CD4-positive, alpha-beta memory T cell (primary cell): Measurements from ENCODE around the gene ANKRD33B. TPM values are rescaled to one million over a fixed set of nuclear protein-coding genes. Genes with fewer than 3 reads are reported as not detected.
A peak's percentile ranks its signal among the peaks of the same experiment; 100 is the strongest.

Source experiments
- CTCF ChIA-PET: fragments of 350-600 bp; sonication (Branson Sonifier 250); formaldehyde crosslinking; loops from one replicate; lab custom pipeline; 2021; ENCODE audit warnings: inconsistent platforms; ENCODE audit not compliant: partially characterized antibody; lab: Charles Lee
- POLR2A ChIA-PET: fragments of 350-600 bp; sonication (Branson Sonifier 250); formaldehyde crosslinking; loops from one replicate; lab custom pipeline; 2021; ENCODE audit not compliant: partially characterized antibody; lab: Charles Lee
- DNase-seq, 5 donors: peaks; one replicate each; pipeline versions ENCODE4 v3.0.0 to v3.0.0-alpha.2; 2020 to 2022; ENCODE audit warnings: mixed read lengths in 1 of 5
- H3K27ac ChIP-seq: one replicate; pipeline ENCODE4 v1.7.0; 2013; ENCODE audit warnings: low read depth, low read length
- H3K27me3 ChIP-seq: 2 replicates; pipeline ENCODE4 v1.7.0; 2013; ENCODE audit warnings: mild to moderate bottlenecking, low read length, moderate library complexity; ENCODE audit not compliant: insufficient read depth
- H3K36me3 ChIP-seq: 2 replicates; pipeline ENCODE4 v1.7.0; 2013; ENCODE audit warnings: mild to moderate bottlenecking, low read length, moderate library complexity; ENCODE audit not compliant: insufficient read depth
- H3K4me1 ChIP-seq: 2 replicates; pipeline ENCODE4 v1.7.0; 2013; ENCODE audit warnings: mild to moderate bottlenecking, low read length, moderate library complexity; ENCODE audit not compliant: insufficient read depth
- H3K4me3 ChIP-seq, 2 donors: one replicate each; pipeline ENCODE4 v1.7.0; 2013; ENCODE audit warnings: low read length in 2 of 2, mild to moderate bottlenecking in 1 of 2
- H3K9me3 ChIP-seq, 2 donors: one replicate each; pipeline ENCODE4 v1.7.0; 2013; ENCODE audit warnings: low read length in 2 of 2, control low read depth in 1 of 2; ENCODE audit not compliant: control insufficient read depth in 1 of 2
- H3K27ac Mint-ChIP-seq, 7 donors: one replicate each; pipeline ENCODE4 v1.8.0; 2020 to 2021; ENCODE audit warnings: mixed read lengths in 7 of 7, mild to moderate bottlenecking in 6 of 7, inconsistent platforms in 3 of 7, moderate library complexity in 3 of 7
- H3K27me3 Mint-ChIP-seq, 2 donors: one replicate each; pipeline ENCODE4 v1.8.0; 2020 to 2021; ENCODE audit warnings: mixed read lengths in 2 of 2
- H3K36me3 Mint-ChIP-seq, 2 donors: one replicate each; pipeline ENCODE4 v1.8.0; 2020 to 2021; ENCODE audit warnings: mixed read lengths in 2 of 2, inconsistent platforms in 1 of 2, mild to moderate bottlenecking in 1 of 2
- H3K4me1 Mint-ChIP-seq, 4 donors: one replicate each; pipeline ENCODE4 v1.8.0; 2020 to 2021; ENCODE audit warnings: mixed read lengths in 4 of 4, mild to moderate bottlenecking in 1 of 4
- H3K4me3 Mint-ChIP-seq, 8 donors: one replicate each; pipeline ENCODE4 v1.8.0; 2020 to 2021; ENCODE audit warnings: mixed read lengths in 8 of 8, mild to moderate bottlenecking in 7 of 8, moderate library complexity in 6 of 8, inconsistent platforms in 3 of 8
- H3K9me3 Mint-ChIP-seq, 8 donors: one replicate each; pipeline ENCODE4 v1.8.0; 2020 to 2021; ENCODE audit warnings: mixed read lengths in 8 of 8, mild to moderate bottlenecking in 5 of 8, inconsistent platforms in 3 of 8, moderate library complexity in 1 of 8
- intact Hi-C: fragments of 100-400 bp; cut with micrococcal nuclease; formaldehyde crosslinking; loops from one replicate; pipeline ENCODE4 v1.15.1; 2023
- polyA plus RNA-seq, 2 donors: library from polyadenylated mRNA; unstranded; fragments of 300-500 nt; fragmentation: Illumina TruSeq; gene quantifications; one replicate each; pipeline ENCODE4 v1.2.3, GENCODE V29; 2021
- total RNA-seq, 2 experiments: library from RNA; stranded (reverse); gene quantifications; one replicate each; pipeline ENCODE4 v1.2.3, GENCODE V29; 2021

ANKRD33B gene
- total and polyA plus RNA-seq, 4 experiments from 2014 or later = 0.05 to 2.3 (median 1.2) TPM

GRCh38 chr5:10530601-10531320 is 33.1 kb upstream of the ANKRD33B start:
- H3K27me3 Mint-ChIP-seq = peaks cover 8 to 16% of the 10 kb centered on the region in 2 donors
- POLR2A ChIA-PET = no interaction called here
- Histone ChIP-seq H3K36me3 (no peaks in the 10 kb centered on the region), H3K4me1 (no peaks in the 10 kb centered on the region), H3K27me3 (no peaks in the 10 kb centered on the region), H3K9me3 (no peaks in the 10 kb centered on the region), H3K4me3 (no peak overlapping the region), H3K27ac (no peak overlapping the region)
- CTCF ChIA-PET = no interaction called here
- DNase-seq = no peak
- peaks cover 0 to 2% (median 0%) of the 10 kb centered on the region in 8 donors for H3K9me3 Mint-ChIP-seq
- H3K4me3 Mint-ChIP-seq = no peak overlapping the region
- H3K4me1 Mint-ChIP-seq = peaks cover 2 to 6% (median 4%) of the 10 kb centered on the region in 4 donors
- H3K27ac Mint-ChIP-seq = no peak overlapping the region
- H3K36me3 Mint-ChIP-seq = no peaks in the 10 kb centered on the region
- intact Hi-C loops = no loop called here

DNA sequence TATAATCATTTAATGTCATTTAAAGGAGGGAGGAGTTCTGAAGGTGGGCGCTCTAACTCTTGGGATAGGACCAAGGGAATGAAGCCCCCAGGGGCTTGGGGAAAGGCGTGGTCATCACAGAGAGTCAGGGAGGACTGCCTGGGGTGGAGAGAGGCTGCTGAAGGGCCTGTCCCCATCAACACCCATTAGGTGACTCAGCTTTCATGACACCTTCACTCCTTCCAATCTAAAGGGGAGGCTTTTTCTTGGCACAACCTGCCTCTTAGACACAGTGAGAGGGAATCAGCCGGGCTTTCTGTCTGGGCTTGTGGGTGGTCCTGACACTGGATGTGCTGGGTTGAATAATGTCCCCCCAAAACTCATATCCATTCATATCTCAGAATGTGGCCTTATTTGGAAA is 31.4 kb upstream of the ANKRD33B start:
- H3K27ac Mint-ChIP-seq = no peak overlapping the region
- H3K36me3 ChIP-seq = no peaks in the 10 kb centered on the region
- peaks cover 8 to 16% of the 10 kb centered on the region in 2 donors for H3K27me3 Mint-ChIP-seq
- H3K4me1 Mint-ChIP-seq = peaks cover 6 to 16% (median 12%) of the 10 kb centered on the region in 4 donors
- peak overlapping the region in 2 of 8 donors; percentile 44 to 49 for H3K4me3 Mint-ChIP-seq
- intact Hi-C loops = no loop called here
- H3K9me3 ChIP-seq = no peaks in the 10 kb centered on the region
- H3K4me3 ChIP-seq = no peak overlapping the region
- CTCF ChIA-PET = no interaction called here
- no peaks in the 10 kb centered on the region for H3K27me3 ChIP-seq
- peaks cover 0 to 2% (median 0%) of the 10 kb centered on the region in 8 donors for H3K9me3 Mint-ChIP-seq
- DNase-seq = no peak
- H3K4me1 ChIP-seq = peaks cover 11% of the 10 kb centered on the region
- no peak overlapping the region for H3K27ac ChIP-seq
- POLR2A ChIA-PET = no interaction called here
- no peaks in the 10 kb centered on the region for H3K36me3 Mint-ChIP-seq

GRCh38 chr5:10533226-10533625 is 30.6 kb upstream of the ANKRD33B start:
- POLR2A ChIA-PET = no interaction called here

DNA sequence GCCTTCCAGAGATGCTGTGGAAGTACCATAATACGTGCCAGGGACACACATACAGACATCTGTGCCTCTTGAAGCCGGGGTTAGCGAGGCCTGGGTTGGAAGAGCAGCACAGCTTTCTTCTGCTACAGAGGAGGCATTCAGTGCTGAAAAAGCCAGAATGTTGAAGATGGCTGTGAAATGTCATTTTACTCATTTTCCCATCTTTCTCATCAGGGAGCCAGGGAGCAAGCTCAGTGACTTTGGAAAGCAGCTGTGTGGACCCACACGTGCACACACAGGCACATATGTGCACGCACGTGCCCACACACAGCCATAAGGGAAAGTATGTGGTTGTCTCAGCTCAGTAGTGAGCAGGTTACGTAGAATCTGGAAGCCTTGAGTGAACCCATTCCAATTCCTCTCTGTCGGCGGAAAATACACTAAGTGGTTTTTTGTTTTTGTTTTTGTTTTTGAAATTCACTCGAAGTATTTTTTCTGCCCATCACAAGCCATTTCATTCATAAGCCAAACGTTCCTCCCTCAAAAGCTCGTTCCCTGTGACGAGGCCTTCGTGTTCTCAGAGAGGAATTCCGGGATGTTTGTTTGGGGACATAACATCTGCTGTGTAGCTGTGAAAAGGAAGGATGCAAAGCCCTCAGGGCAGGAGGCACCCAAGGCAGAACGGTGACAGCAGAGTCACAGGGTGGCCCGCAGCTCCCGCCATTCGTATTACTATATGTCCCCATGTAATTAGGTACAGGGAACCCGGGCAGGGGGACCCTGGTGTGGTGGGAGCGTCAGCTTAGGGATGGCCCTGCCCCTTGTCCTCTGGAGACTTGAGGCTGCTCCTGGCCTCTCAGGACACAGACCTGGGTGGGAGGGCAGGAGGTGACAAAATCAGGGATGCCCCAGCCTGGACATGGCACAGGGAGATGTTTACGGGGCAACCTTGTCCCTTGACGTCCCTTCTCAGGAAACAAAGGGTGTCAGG is 29.0 kb upstream of the ANKRD33B start:
- CTCF ChIA-PET = no interaction called here
- peaks cover 0 to 2% (median 0%) of the 10 kb centered on the region in 8 donors for H3K9me3 Mint-ChIP-seq
- no peaks in the 10 kb centered on the region for H3K36me3 ChIP-seq

More at GRCh38 chr5:10533226-10533625, 30.6 kb upstream of the ANKRD33B start:
- H3K27ac ChIP-seq = no peak overlapping the region
- CTCF ChIA-PET = no interaction called here
- H3K27me3 ChIP-seq = no peaks in the 10 kb centered on the region
- DNase-seq = no peak
- H3K27ac Mint-ChIP-seq = no peak overlapping the region
- H3K9me3 Mint-ChIP-seq = peaks cover 0 to 2% (median 0%) of the 10 kb centered on the region in 8 donors
- peaks cover 11 to 20% of the 10 kb centered on the region in 2 donors for H3K27me3 Mint-ChIP-seq
- H3K4me1 Mint-ChIP-seq = peaks cover 8 to 19% (median 14%) of the 10 kb centered on the region in 4 donors
- H3K36me3 Mint-ChIP-seq = no peaks in the 10 kb centered on the region
- intact Hi-C loops = no loop called here
- no peak overlapping the region for H3K4me3 ChIP-seq
- H3K9me3 ChIP-seq = no peaks in the 10 kb centered on the region
- H3K4me3 Mint-ChIP-seq = peak overlapping the region in 2 of 8 donors; percentile 29 to 44
- H3K4me1 ChIP-seq = peaks cover 17% of the 10 kb centered on the region
- H3K36me3 ChIP-seq = no peaks in the 10 kb centered on the region

DNA sequence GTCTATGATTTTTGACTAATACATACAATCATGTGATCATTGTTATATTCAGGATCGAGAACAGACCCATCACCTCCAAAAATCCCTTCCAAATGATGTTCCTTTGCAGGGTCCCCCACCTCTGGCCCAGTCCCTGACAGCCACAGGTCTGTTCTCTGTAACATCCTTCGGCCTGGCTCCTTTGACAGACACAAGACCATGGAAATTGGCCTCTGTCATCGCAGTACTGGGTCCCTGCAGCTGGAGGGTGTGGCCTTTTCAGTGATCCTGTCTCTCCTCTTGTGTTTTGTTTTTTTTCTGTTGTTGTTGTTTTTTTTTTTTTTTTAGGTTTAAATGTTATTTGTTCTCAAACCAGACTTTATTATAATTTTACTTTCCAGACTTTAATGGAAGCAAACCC is 27.4 kb upstream of the ANKRD33B start:
- no peak for DNase-seq
- H3K27me3 ChIP-seq = no peaks in the 10 kb centered on the region
- H3K27ac Mint-ChIP-seq = no peak overlapping the region
- H3K9me3 ChIP-seq = no peaks in the 10 kb centered on the region
- no peak overlapping the region for H3K27ac ChIP-seq
- H3K4me3 ChIP-seq = no peak overlapping the region
- no peaks in the 10 kb centered on the region for H3K9me3 Mint-ChIP-seq
- peaks cover 12 to 22% of the 10 kb centered on the region in 2 donors for H3K27me3 Mint-ChIP-seq
- H3K36me3 ChIP-seq = no peaks in the 10 kb centered on the region
- ChIA-PET CTCF (no interaction called here), POLR2A (no interaction called here)
- peaks cover 17% of the 10 kb centered on the region for H3K4me1 ChIP-seq
- H3K4me3 Mint-ChIP-seq = peak overlapping the region in 4 of 8 donors; percentile 36 to 85 (median 72)
- H3K36me3 Mint-ChIP-seq = no peaks in the 10 kb centered on the region
- intact Hi-C loops = no loop called here
- H3K4me1 Mint-ChIP-seq = peaks cover 8 to 19% (median 14%) of the 10 kb centered on the region in 4 donors

More for the DNA sequence above, 29.0 kb upstream of the ANKRD33B start:
- intact Hi-C loops = no loop called here
- H3K4me1 Mint-ChIP-seq = peaks cover 8 to 19% (median 14%) of the 10 kb centered on the region in 4 donors
- POLR2A ChIA-PET = no interaction called here
- peaks cover 15 to 22% of the 10 kb centered on the region in 2 donors for H3K27me3 Mint-ChIP-seq
- H3K27ac Mint-ChIP-seq = no peak overlapping the region
- no peaks in the 10 kb centered on the region for H3K36me3 Mint-ChIP-seq
- DNase-seq = no peak
- peaks cover 17% of the 10 kb centered on the region for H3K4me1 ChIP-seq
- no peak overlapping the region for H3K4me3 ChIP-seq
- H3K4me3 Mint-ChIP-seq = no peak overlapping the region
- H3K9me3 ChIP-seq = no peaks in the 10 kb centered on the region
- no peaks in the 10 kb centered on the region for H3K27me3 ChIP-seq
- H3K27ac ChIP-seq = no peak overlapping the region

- Histone ChIP-seq H3K27ac (no peak overlapping the region), H3K36me3 (no peaks in the 10 kb centered on the region), H3K4me3 (no peak overlapping the region), H3K4me1 (peaks cover 17% of the 10 kb centered on the region), H3K27me3 (no peaks in the 10 kb centered on the region), H3K9me3 (no peaks in the 10 kb centered on the region)
- no peak for DNase-seq
- no peaks in the 10 kb centered on the region for H3K9me3 Mint-ChIP-seq
- POLR2A ChIA-PET = no interaction called here
- intact Hi-C loops = no loop called here
- H3K27ac Mint-ChIP-seq = peak overlapping the region in 3 of 7 donors; percentile 13 to 87 (median 49)
- peak overlapping the region in 7 of 8 donors; percentile 8 to 85 (median 76) for H3K4me3 Mint-ChIP-seq
- H3K4me1 Mint-ChIP-seq = peaks cover 8 to 19% (median 14%) of the 10 kb centered on the region in 4 donors
- CTCF ChIA-PET = no interaction called here
- no peaks in the 10 kb centered on the region for H3K36me3 Mint-ChIP-seq
- peaks cover 12 to 24% of the 10 kb centered on the region in 2 donors for H3K27me3 Mint-ChIP-seq
Measured at GRCh38 chr5:10536931-10537579, 26.8 kb upstream of the ANKRD33B start.
